ENCODE data around the gene RAVER1.

GRCh38 chr19:10361569-10362011 is 28.3 kb upstream of the RAVER1 start:
- TF ChIP-seq EZH2 (IDR thresholded peaks at IDR 0.05; ENCODE audit: insufficient read depth, poor library complexity, severe bottlenecking) (no peak), EZH2phosphoT487 (IDR thresholded peaks at IDR 0.05; ENCODE audit: insufficient read depth, low read depth) (no peak)
